Measurements from ENCODE around the gene FBXL3. TPM values are rescaled to one million over a fixed set of nuclear protein-coding genes. Genes with fewer than 3 reads are reported as not detected.

The FBXL3 gene
- total RNA-seq, 1 experiment from 2014 or later = 9.9 TPM

DNA sequence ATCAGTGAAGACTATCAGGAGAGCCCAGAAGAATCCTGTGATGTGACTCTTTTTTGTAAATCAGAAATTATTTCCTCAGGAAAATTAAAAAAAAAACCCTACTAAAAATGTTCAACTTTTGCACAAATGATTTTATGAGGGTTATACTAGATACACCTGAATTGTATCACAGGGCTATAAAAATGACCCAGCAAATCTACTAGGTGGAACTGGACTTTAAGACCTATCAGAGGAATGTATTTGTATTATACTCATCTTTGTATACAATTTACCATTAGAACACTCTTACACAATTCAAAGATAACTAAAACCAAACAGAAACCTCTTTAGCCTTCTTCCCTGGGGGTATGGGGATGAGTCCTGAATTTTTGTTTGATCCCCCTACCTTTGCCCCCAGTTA, 7.2 kb downstream of the FBXL3 start (continued):
- TF ChIP-seq, protein P1, sequence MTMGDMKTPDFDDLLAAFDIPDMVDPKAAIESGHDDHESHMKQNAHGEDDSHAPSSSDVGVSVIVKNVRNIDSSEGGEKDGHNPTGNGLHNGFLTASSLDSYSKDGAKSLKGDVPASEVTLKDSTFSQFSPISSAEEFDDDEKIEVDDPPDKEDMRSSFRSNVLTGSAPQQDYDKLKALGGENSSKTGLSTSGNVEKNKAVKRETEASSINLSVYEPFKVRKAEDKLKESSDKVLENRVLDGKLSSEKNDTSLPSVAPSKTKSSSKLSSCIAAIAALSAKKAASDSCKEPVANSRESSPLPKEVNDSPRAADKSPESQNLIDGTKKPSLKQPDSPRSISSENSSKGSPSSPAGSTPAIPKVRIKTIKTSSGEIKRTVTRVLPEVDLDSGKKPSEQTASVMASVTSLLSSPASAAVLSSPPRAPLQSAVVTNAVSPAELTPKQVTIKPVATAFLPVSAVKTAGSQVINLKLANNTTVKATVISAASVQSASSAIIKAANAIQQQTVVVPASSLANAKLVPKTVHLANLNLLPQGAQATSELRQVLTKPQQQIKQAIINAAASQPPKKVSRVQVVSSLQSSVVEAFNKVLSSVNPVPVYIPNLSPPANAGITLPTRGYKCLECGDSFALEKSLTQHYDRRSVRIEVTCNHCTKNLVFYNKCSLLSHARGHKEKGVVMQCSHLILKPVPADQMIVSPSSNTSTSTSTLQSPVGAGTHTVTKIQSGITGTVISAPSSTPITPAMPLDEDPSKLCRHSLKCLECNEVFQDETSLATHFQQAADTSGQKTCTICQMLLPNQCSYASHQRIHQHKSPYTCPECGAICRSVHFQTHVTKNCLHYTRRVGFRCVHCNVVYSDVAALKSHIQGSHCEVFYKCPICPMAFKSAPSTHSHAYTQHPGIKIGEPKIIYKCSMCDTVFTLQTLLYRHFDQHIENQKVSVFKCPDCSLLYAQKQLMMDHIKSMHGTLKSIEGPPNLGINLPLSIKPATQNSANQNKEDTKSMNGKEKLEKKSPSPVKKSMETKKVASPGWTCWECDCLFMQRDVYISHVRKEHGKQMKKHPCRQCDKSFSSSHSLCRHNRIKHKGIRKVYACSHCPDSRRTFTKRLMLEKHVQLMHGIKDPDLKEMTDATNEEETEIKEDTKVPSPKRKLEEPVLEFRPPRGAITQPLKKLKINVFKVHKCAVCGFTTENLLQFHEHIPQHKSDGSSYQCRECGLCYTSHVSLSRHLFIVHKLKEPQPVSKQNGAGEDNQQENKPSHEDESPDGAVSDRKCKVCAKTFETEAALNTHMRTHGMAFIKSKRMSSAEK (CRISPR knock-in tag; IDR thresholded peaks at IDR 0.05; ENCODE audit: borderline replicate concordance) = no peak
- no peak for TF ChIP-seq FOXP1 (CRISPR knock-in tag; IDR thresholded peaks at IDR 0.05; ENCODE audit: borderline replicate concordance)
- no peak for TF ChIP-seq ZNF396 (CRISPR knock-in tag; IDR thresholded peaks at IDR 0.05; ENCODE audit: borderline replicate concordance)
- no peak for TF ChIP-seq ZNF232 (CRISPR knock-in tag; IDR thresholded peaks at IDR 0.05)
- TF ChIP-seq, protein P2, sequence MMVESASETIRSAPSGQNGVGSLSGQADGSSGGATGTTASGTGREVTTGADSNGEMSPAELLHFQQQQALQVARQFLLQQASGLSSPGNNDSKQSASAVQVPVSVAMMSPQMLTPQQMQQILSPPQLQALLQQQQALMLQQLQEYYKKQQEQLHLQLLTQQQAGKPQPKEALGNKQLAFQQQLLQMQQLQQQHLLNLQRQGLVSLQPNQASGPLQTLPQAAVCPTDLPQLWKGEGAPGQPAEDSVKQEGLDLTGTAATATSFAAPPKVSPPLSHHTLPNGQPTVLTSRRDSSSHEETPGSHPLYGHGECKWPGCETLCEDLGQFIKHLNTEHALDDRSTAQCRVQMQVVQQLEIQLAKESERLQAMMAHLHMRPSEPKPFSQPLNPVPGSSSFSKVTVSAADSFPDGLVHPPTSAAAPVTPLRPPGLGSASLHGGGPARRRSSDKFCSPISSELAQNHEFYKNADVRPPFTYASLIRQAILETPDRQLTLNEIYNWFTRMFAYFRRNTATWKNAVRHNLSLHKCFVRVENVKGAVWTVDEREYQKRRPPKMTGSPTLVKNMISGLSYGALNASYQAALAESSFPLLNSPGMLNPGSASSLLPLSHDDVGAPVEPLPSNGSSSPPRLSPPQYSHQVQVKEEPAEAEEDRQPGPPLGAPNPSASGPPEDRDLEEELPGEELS (CRISPR knock-in tag; IDR thresholded peaks at IDR 0.05) = no peak
- TF ChIP-seq, protein P3, sequence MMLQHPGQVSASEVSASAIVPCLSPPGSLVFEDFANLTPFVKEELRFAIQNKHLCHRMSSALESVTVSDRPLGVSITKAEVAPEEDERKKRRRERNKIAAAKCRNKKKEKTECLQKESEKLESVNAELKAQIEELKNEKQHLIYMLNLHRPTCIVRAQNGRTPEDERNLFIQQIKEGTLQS (CRISPR knock-in tag; conservative IDR thresholded peaks at IDR 0.05) = no peak
- no peak for TF ChIP-seq NFATC4 (CRISPR knock-in tag; IDR thresholded peaks at IDR 0.05)
- TF ChIP-seq ZNF121 (CRISPR knock-in tag; IDR thresholded peaks at IDR 0.05) = no peak
- no peak for TF ChIP-seq MYBL2 (CRISPR knock-in tag; IDR thresholded peaks at IDR 0.05)
- TF ChIP-seq, protein P4, sequence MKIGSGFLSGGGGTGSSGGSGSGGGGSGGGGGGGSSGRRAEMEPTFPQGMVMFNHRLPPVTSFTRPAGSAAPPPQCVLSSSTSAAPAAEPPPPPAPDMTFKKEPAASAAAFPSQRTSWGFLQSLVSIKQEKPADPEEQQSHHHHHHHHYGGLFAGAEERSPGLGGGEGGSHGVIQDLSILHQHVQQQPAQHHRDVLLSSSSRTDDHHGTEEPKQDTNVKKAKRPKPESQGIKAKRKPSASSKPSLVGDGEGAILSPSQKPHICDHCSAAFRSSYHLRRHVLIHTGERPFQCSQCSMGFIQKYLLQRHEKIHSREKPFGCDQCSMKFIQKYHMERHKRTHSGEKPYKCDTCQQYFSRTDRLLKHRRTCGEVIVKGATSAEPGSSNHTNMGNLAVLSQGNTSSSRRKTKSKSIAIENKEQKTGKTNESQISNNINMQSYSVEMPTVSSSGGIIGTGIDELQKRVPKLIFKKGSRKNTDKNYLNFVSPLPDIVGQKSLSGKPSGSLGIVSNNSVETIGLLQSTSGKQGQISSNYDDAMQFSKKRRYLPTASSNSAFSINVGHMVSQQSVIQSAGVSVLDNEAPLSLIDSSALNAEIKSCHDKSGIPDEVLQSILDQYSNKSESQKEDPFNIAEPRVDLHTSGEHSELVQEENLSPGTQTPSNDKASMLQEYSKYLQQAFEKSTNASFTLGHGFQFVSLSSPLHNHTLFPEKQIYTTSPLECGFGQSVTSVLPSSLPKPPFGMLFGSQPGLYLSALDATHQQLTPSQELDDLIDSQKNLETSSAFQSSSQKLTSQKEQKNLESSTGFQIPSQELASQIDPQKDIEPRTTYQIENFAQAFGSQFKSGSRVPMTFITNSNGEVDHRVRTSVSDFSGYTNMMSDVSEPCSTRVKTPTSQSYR (CRISPR knock-in tag; IDR thresholded peaks at IDR 0.05) = no peak
- TF ChIP-seq, protein P5, sequence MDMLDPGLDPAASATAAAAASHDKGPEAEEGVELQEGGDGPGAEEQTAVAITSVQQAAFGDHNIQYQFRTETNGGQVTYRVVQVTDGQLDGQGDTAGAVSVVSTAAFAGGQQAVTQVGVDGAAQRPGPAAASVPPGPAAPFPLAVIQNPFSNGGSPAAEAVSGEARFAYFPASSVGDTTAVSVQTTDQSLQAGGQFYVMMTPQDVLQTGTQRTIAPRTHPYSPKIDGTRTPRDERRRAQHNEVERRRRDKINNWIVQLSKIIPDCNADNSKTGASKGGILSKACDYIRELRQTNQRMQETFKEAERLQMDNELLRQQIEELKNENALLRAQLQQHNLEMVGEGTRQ (CRISPR knock-in tag; IDR thresholded peaks at IDR 0.05) = no peak
- TF ChIP-seq, protein P6, sequence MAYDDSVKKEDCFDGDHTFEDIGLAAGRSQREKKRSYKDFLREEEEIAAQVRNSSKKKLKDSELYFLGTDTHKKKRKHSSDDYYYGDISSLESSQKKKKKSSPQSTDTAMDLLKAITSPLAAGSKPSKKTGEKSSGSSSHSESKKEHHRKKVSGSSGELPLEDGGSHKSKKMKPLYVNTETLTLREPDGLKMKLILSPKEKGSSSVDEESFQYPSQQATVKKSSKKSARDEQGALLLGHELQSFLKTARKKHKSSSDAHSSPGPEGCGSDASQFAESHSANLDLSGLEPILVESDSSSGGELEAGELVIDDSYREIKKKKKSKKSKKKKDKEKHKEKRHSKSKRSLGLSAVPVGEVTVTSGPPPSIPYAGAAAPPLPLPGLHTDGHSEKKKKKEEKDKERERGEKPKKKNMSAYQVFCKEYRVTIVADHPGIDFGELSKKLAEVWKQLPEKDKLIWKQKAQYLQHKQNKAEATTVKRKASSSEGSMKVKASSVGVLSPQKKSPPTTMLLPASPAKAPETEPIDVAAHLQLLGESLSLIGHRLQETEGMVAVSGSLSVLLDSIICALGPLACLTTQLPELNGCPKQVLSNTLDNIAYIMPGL (CRISPR knock-in tag; IDR thresholded peaks at IDR 0.05) = no peak
- TF ChIP-seq EMX1 (CRISPR knock-in tag; IDR thresholded peaks at IDR 0.05) = no peak
- no peak for TF ChIP-seq GABPB1 (CRISPR knock-in tag; IDR thresholded peaks at IDR 0.05)
- no peak for TF ChIP-seq SMAD3 (CRISPR knock-in tag; IDR thresholded peaks at IDR 0.05; ENCODE audit: borderline replicate concordance)
- no peak for TF ChIP-seq ZNF138 (CRISPR knock-in tag; conservative IDR thresholded peaks at IDR 0.05)
- no peak for TF ChIP-seq NR2C2 (CRISPR knock-in tag; IDR thresholded peaks at IDR 0.05)
